BJ (cell line): ENCODE measurements around the gene SIGLEC14. TPM values are rescaled to one million over a fixed set of nuclear protein-coding genes. Genes with fewer than 3 reads are reported as not detected.

Experiments
- CTCF ChIA-PET: fragments of 350-600 bp; formaldehyde crosslinking; extraction: SDS; loops from one replicate; lab custom pipeline; 2021; ENCODE audit warnings: antibody characterized with exemption, inconsistent platforms; lab: Yijun Ruan, JAX
- POLR2A ChIA-PET: fragments of 300-600 bp; sonication (Branson Sonifier 250); formaldehyde crosslinking; extraction: SDS; loops from one replicate; lab custom pipeline; 2021; ENCODE audit warnings: antibody characterized with exemption; lab: Charles Lee
- DNase-seq: peaks from one replicate; pipeline ENCODE4 v3.0.0-alpha.2; 2011; ENCODE audit warnings: low read depth
- H3K27me3 ChIP-seq: 2 replicates; pipeline ENCODE4 v1.6.0; 2011; ENCODE audit warnings: low read length; ENCODE audit not compliant: control insufficient read depth, insufficient read depth
- H3K36me3 ChIP-seq: 2 replicates; pipeline ENCODE4 v1.5.1; 2011; ENCODE audit warnings: low read length; ENCODE audit not compliant: control insufficient read depth, insufficient read depth
- H3K4me3 ChIP-seq: 2 replicates; pipeline ENCODE4 v1.5.1; 2011; ENCODE audit warnings: low read depth, mild to moderate bottlenecking, control low read depth, low read length
- CTCF ChIP-seq: IDR thresholded peaks from 2 replicates; pipeline ENCODE4 v1.5.1; 2011; ENCODE audit warnings: low read depth, mild to moderate bottlenecking, control low read depth, inconsistent platforms, low read length, moderate library complexity; ENCODE audit not compliant: insufficient read depth
- polyA plus RNA-seq: library from polyadenylated mRNA; depleted of rRNA; stranded (reverse); fragments of >200 nt; gene quantifications from 2 replicates; pipeline ENCODE4 v1.2.3, GENCODE V29; 2011

SIGLEC14 gene
- polyA plus RNA-seq, 1 experiment: not detected

GRCh38 chr19:51614789-51615188 lies 31.8 kb downstream of the SIGLEC14 start:
- H3K4me3 ChIP-seq: no peak overlapping the region
- no peak for DNase-seq
- TF ChIP-seq CTCF: no peak
- no peaks in the 10 kb centered on the region for H3K27me3 ChIP-seq
- POLR2A ChIA-PET: no interaction called here
- CTCF ChIA-PET: no interaction called here
- no peaks in the 10 kb centered on the region for H3K36me3 ChIP-seq

- H3K4me3 ChIP-seq: no peak overlapping the region
- H3K27me3 ChIP-seq: no peaks in the 10 kb centered on the region
- no peak for DNase-seq
- ChIA-PET CTCF (no interaction called here), POLR2A (no interaction called here)
- no peak for TF ChIP-seq CTCF
- H3K36me3 ChIP-seq: no peaks in the 10 kb centered on the region
These were observed 36.0 kb downstream of the SIGLEC14 start for GRCh38 chr19:51610576-51610975.

GRCh38 chr19:51607920-51608562 lies 38.6 kb downstream of the SIGLEC14 start:
- POLR2A ChIA-PET: no interaction called here
- peak; percentile 83 for TF ChIP-seq CTCF
- CTCF ChIA-PET: interaction anchor here (0.7 to 2.9 kb wide), 9 partner anchors 8 to 186 kb away, joined by 3 to 14 read pairs (median 6); no protein-coding TSS in a partner anchor
- Histone ChIP-seq H3K27me3 (no peaks in the 10 kb centered on the region), H3K4me3 (no peak overlapping the region), H3K36me3 (no peaks in the 10 kb centered on the region)
- no peak for DNase-seq

GRCh38 chr19:51607077-51607476 lies 39.5 kb downstream of the SIGLEC14 start:
- TF ChIP-seq CTCF: no peak
- CTCF ChIA-PET: interaction anchor here (0.6 to 2.9 kb wide), 2 partner anchors 50 to 171 kb away, joined by 4 to 14 read pairs; no protein-coding TSS in a partner anchor

GRCh38 chr19:51602189-51602854 lies 44.3 kb downstream of the SIGLEC14 start:
- H3K27me3 ChIP-seq: no peaks in the 10 kb centered on the region
- no peak for DNase-seq
- no peaks in the 10 kb centered on the region for H3K36me3 ChIP-seq
- no peak overlapping the region for H3K4me3 ChIP-seq
- no peak for TF ChIP-seq CTCF
- CTCF ChIA-PET: interaction anchor here (1.2 kb wide), 1 partner anchor 175 kb away, joined by 4 read pairs; no protein-coding TSS in a partner anchor
- POLR2A ChIA-PET: no interaction called here

More at GRCh38 chr19:51607077-51607476, 39.5 kb downstream of the SIGLEC14 start:
- no peak for DNase-seq
- POLR2A ChIA-PET: no interaction called here
- no peaks in the 10 kb centered on the region for H3K36me3 ChIP-seq
- H3K4me3 ChIP-seq: no peak overlapping the region
- H3K27me3 ChIP-seq: no peaks in the 10 kb centered on the region
